Stimulated activated CD8-positive, alpha-beta memory T cell treated with anti-CD3 and anti-CD28 coated beads, Interleukin-12 subunit alpha, Interleukin-12 subunit beta, amount 100 ng/mL, for 24 hours (primary cell): ENCODE measurements around the gene PPRC1.

ENCODE experiments used
- DNase-seq: peaks from one replicate; pipeline ENCODE4 v3.0.0-alpha.2; 2020; ENCODE audit errors: extremely low read depth

PPRC1 gene

GRCh38 chr10:102117391-102118159 is 15.3 kb upstream of the PPRC1 start:
- DNase-seq: peak; percentile 23

GRCh38 chr10:102118867-102119266 is 14.0 kb upstream of the PPRC1 start:
- no peak for DNase-seq

- peak; percentile 17 for DNase-seq
Measured at GRCh38 chr10:102119417-102120141, 13.3 kb upstream of the PPRC1 start.

- peak; percentile 27 for DNase-seq
Measured at GRCh38 chr10:102120142-102120990, 12.5 kb upstream of the PPRC1 start, which contains the start of gene LDB1. TSS of gene LDB1 (minus strand) at chr10:102120368. CDS start at chr10:102120110, 258 bp downstream.

GRCh38 chr10:102120991-102121738 is 11.7 kb upstream of the PPRC1 start:
- no peak for DNase-seq

- DNase-seq: no peak
Measured at GRCh38 chr10:102121739-102122372, 11.0 kb upstream of the PPRC1 start.

- no peak for DNase-seq
Measured at GRCh38 chr10:102122450-102122849, 10.4 kb upstream of the PPRC1 start.

- no peak for DNase-seq
Measured at GRCh38 chr10:102123223-102123622, 9.6 kb upstream of the PPRC1 start.

- DNase-seq: no peak
Measured at GRCh38 chr10:102131286-102132170, 1.3 kb upstream of the PPRC1 start.

DNA sequence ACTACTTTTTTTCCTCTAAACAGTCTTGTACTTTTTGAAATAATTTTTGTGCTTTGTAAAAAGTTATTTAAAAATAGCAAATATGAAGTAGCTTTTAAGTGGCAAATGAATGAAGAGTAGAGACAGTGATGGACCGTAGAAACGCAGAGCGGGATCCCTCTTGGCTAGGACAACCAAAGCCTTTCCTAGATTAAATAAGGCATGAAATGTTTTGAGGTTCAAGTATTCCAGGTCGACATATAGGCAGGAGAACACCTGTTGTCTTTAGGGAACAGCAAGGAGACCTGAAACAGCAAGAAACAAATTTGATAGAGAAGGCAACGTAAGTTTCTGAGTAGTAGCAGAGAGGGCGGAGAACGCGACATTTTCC is 662 bp upstream of the PPRC1 start:
- no peak for DNase-seq

DNA sequence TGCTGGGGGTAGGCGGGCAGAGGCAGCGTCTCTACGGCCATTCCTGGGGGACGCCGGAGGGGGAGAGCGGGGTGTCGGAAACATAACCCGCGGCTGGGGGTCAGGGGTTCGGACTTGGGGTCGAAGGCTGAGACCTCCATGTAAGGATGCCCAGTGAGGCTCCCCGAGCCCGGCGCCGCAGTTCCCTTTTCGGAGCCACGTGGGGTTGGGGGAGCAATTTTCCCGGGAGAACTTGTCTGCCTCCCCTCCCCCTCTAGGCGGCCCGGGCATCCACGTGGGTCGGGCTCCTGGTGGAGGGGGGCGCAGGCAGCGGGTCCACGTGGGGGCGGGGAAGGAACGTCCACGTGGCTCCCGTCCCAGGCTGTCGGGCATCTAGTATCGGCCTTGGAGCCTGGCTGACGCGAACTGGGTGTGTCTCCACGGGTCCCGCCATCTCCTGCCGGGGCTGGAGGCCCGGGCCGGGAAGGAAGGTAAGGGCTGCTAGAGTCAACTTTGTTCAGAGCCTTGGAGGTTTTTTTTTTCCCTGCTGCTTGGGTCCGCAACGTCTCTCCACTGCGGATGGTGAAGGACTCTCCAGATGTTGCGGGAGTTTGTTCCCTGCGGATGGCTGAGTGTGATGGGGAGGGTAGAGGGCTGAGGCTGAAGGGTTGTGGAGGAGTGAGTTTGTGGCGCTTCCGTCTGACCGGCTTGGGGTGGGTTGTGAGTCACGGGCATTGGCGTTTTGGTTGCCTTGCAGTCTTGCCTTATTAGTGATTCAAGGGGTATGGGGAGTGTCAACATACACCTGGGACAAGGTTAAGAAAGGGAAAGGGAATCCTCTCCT is 744 bp downstream of the PPRC1 start:
- peak; percentile 45 for DNase-seq

- DNase-seq: no peak
Measured at GRCh38 chr10:102134416-102134815, 1.6 kb downstream of the PPRC1 start.

- DNase-seq: no peak
Measured at GRCh38 chr10:102135956-102136526, 3.2 kb downstream of the PPRC1 start.

DNA sequence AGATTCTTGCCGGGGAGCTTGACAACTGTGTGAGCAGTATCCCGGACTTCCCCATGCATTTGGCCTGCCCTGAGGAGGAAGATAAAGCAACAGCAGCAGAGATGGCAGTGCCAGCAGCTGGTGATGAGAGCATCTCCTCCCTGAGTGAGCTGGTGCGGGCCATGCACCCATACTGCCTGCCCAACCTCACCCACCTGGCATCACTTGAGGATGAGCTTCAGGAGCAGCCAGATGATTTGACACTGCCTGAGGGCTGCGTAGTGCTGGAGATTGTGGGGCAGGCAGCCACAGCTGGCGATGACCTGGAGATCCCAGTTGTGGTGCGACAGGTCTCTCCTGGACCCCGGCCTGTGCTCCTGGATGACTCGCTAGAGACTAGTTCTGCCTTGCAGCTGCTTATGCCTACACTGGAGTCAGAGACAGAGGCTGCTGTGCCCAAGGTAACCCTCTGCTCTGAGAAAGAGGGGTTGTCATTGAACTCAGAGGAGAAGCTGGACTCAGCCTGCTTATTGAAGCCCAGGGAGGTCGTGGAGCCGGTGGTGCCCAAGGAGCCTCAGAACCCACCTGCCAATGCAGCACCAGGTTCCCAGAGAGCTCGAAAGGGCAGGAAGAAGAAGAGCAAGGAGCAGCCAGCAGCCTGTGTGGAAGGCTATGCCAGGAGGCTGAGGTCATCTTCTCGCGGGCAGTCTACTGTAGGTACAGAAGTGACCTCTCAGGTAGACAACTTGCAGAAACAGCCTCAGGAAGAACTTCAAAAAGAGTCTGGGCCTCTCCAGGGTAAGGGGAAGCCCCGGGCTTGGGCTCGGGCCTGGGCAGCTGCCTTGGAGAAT is 6.7 kb downstream of the PPRC1 start:
- DNase-seq: no peak

- DNase-seq: no peak
Measured at GRCh38 chr10:102140218-102140617, 7.4 kb downstream of the PPRC1 start.

DNA sequence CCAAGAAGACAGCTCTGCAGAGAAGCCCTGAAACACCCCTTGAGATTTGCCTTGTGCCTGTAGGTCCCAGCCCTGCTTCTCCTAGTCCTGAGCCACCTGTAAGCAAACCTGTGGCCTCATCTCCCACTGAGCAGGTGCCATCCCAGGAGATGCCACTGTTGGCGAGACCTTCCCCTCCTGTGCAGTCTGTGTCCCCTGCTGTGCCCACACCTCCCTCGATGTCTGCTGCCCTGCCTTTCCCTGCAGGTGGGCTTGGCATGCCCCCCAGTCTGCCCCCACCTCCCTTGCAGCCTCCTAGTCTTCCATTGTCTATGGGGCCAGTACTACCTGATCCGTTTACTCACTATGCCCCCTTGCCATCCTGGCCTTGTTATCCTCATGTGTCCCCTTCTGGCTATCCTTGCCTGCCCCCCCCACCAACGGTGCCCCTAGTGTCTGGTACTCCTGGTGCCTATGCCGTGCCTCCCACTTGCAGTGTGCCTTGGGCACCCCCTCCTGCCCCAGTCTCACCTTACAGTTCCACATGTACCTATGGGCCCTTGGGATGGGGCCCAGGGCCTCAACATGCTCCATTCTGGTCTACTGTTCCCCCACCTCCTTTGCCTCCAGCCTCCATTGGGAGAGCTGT is 8.2 kb downstream of the PPRC1 start:
- no peak for DNase-seq

DNA sequence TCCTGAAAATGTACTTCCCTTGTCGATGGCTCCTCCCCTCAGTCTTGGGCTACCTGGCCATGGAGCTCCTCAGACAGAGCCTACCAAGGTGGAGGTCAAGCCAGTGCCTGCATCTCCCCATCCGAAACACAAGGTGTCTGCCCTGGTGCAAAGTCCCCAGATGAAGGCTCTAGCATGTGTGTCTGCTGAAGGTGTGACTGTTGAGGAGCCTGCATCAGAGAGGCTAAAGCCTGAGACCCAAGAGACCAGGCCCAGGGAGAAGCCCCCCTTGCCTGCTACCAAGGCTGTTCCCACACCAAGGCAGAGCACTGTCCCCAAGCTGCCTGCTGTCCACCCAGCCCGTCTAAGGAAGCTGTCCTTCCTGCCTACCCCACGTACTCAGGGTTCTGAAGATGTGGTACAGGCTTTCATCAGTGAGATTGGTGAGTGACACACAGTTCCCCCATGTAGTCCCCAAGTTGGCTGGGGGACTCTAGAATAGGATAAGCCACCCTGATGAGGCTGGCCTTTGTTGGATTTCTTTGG is 8.8 kb downstream of the PPRC1 start:
- no peak for DNase-seq
